ENCODE data around the gene VPREB3.

Gene VPREB3

GRCh38 chr22:23764899-23765881 is 11.0 kb upstream of the VPREB3 start:
- no peak for DNase-seq

DNA sequence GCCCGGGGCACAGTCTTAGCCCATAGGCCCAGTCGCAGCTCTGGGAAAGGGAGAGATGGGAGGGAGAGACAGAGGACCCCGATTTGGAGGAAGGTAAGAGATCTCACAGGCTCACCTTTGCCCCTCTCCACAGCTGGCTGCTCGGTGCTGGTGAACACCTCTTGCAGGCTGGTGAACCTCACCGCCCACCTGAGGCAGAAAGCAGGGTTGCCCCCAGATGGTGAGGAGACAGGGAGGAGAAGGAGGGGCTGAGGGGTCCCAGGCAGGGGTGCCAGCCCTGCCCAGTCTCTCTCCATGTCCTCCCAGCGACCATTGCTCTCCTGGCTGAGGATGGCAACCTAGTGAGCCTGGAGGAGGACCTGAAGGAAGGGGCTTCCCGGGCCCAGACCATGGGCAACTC is 9.7 kb upstream of the VPREB3 start:
- DNase-seq: no peak

DNA sequence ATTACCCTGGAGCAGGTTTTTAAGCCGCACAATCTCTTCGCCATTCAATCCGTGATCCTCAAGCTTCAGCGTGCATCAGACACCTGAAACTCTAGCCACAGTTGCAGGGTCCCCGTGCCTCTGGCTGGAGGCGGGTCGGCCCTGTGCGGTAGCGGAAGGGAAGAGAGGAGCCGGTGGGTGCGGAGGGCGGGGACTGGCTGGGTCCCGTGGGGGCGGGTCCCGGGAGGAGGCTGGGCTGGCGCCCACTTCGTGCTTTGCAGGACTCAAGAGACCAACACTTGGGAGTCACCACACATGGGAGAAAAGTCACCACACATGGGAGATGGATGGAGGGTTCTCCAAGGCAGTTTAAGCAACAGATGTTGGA is 9.3 kb upstream of the VPREB3 start:
- no peak for DNase-seq

GRCh38 chr22:23762842-23763578 is 8.8 kb upstream of the VPREB3 start, which contains the start of gene C22orf15:
Gene C22orf15, plus strand, starts transcription at chr22:23762990. Its CDS starts 317 bp downstream, at chr22:23763307.
- peak; percentile 69 for DNase-seq

GRCh38 chr22:23760056-23760455 is 5.8 kb upstream of the VPREB3 start:
- DNase-seq: no peak

- DNase-seq: no peak
These were observed 5.3 kb upstream of the VPREB3 start for GRCh38 chr22:23759566-23759965.

GRCh38 chr22:23756891-23757290 is 2.7 kb upstream of the VPREB3 start:
- DNase-seq: no peak

GRCh38 chr22:23755711-23756110 is 1.5 kb upstream of the VPREB3 start:
- DNase-seq: no peak

DNA sequence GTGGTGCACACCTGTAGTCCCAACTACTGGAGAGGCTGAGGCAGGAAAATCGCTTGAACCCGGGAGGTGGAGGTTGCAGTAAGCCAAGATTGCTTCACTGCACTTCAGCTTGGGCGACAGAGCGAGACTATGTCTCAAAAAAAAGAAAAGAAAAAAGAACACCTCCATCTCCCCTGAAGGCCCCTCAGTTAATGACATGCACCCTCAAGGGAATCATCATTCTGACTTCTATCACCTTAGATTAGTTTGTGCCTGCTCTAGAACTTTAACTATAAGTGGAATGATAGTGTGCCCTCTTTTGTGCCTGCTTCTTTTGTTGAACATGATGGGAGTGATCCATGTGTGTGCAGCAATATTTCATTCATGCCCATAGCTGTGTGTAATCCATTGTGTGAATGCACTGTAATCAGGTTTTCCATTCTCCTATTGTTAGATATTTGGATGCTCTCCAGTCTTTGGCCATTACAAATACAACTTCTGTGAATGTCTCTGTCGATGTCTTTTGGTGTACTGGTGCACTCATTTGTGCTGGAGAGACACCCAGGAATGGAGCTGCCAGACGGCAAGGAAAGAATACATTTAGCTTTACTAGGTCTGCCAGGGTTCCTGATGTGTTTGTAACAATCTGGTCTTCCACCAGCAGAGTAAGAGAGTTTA is 883 bp upstream of the VPREB3 start:
- no peak for DNase-seq

DNA sequence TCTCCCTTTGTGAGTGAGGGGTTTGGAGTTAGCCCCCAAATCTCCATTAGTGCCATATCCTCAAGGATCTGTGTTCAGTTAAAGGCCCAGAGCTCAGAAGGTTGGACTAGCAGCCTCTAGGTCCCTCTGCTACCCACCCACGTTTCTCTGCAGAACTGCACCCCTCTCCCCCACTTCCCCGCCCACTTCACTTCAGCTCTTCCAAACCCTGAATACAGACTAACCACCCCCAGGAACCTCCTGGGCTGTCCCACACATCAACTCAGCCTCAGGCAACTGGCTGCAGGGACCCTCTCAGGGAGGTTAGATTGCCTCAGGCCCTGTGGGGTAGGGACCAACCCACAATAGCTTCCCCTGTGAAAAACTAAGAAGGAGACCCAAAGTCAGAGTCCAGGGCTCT is 840 bp downstream of the VPREB3 start:
- DNase-seq: no peak

DNA sequence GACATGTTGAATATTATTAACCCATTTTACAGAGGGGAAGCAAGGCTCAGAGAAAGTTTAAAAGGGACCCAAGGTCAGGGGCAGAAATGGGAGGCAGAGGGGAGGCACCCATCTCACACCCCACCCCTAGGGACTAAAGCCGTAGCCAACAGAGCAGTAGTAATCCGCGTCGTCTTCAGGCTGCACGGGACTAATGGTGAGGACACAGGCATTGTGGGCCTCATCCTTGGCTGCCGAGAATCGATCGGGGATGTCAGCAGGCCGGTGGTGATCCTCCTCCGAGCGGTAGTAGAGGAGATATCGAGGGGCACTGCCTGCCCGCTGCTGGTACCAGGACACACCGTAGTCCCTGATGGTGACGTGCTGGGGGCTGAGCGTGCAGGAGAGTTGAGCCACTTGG is 1.5 kb downstream of the VPREB3 start:
- no peak for DNase-seq

GRCh38 chr22:23752090-23752691 is 2.0 kb downstream of the VPREB3 start:
- no peak for DNase-seq

GRCh38 chr22:23751441-23751996 is 2.7 kb downstream of the VPREB3 start:
- peak; percentile 35 for DNase-seq

DNA sequence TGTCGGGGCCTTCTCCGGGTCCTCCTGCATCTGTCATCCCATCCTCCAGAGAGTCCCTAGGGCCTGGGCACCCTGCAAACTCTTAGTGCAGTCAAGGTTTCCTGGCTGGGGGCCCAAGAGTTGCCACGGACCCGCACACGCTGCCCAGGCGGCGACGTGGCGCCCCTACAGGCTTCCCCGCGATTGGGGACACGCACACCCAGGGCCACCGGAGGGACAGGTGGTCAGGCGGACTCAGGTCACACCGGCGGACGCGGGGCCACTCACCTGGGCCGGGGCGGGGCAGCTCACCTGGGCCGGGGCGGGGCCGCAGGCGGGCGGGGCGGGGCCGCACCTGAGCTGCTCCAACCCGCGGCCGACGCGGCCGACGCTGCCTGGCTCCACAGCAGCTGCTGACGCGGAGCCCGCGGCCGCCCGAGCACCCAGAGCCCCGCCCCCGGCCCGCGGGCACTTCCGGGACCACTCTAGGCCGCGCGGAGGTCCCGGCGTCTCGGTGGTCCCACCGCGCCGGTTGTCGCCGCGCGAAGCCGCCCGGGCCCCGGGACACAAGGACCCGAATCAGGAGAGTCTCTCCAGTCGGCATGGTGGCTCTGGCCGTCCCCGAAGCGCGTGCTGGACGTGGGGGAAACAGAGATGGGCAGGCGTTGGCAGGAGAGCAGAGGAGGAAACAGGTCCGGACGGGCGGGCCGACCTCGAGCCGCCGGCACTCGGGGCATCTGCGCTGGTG is 3.3 kb downstream of the VPREB3 start, which contains the start of gene ZNF70:
Gene ZNF70, minus strand, starts transcription at position 399 of the 727 bp plus-strand sequence. CDS start 5,972 bp downstream, outside the sequence.
- DNase-seq: peak; percentile 82

DNA sequence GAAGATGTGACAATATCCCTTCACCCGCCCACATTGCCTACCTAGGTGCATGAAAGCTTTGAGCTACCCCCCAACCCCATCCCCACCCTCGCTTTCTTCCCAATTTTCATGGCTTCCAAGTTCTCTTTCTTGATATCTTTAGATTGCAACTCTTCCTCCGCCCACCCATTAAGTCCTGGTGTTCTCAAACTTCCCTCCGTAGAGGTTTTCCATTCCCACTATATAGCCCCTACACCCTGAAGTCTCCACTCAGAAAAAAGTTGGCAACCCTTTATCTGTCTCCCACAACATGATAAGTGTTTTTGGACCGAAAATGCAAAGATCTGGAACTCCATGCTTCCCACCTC is 3.9 kb downstream of the VPREB3 start:
- DNase-seq: no peak

GRCh38 chr22:23749841-23750301 is 4.4 kb downstream of the VPREB3 start:
- DNase-seq: no peak

- no peak for DNase-seq
These were observed 8.4 kb downstream of the VPREB3 start for GRCh38 chr22:23745791-23746190.

GRCh38 chr22:23744485-23744884 is 9.7 kb downstream of the VPREB3 start:
- DNase-seq: no peak

DNA sequence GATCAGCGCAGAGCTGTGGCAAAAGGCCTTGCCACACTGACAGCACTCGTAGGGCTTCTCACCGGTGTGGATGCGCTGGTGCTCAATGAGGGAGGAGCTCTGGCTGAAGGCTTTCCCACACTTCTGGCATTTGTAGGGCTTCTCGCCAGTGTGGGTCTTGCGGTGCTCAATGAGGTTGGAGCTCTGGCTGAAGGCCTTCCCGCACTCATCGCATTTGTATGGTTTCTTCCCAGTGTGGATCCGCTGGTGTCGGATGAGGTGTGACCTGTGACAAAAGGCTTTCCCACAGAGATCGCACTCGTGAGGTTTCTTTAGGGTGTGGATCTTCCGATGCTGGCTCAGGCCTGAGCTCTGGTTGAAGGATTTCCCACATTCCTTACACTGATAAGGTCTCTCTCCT is 10.2 kb downstream of the VPREB3 start:
- no peak for DNase-seq

- no peak for DNase-seq
These were observed 10.9 kb downstream of the VPREB3 start for GRCh38 chr22:23743303-23743705.

GRCh38 chr22:23742505-23743264 is 11.5 kb downstream of the VPREB3 start:
- no peak for DNase-seq

Measured in fibroblast of skin of abdomen (primary cell).